Lower lobe of right lung (tissue), 2 donors: ENCODE measurements around the gene MAPRE2. TPM values are rescaled to one million over a fixed set of nuclear protein-coding genes. Genes with fewer than 3 reads are reported as not detected.

Experiments
- ATAC-seq, 2 donors: fragments of 200-7000 bp; cut with Tn5 transposase; one replicate each; pipeline ENCODE4 v1.9.1; 2020 to 2022; ENCODE audit warnings: mild to moderate bottlenecking in 2 of 2, moderate library complexity in 2 of 2
- DNase-seq: peaks from one replicate; pipeline ENCODE4 v3.0.0-alpha.2; 2020
- H3K27ac ChIP-seq: fragments of 200-600 bp; one replicate; pipeline ENCODE4 v1.8.0; 2022
- H3K27me3 ChIP-seq: fragments of 200-600 bp; one replicate; pipeline ENCODE4 v1.8.0; 2022; ENCODE audit warnings: low read depth
- H3K36me3 ChIP-seq: fragments of 200-600 bp; one replicate; pipeline ENCODE4 v1.8.0; 2022; ENCODE audit warnings: mild to moderate bottlenecking
- H3K4me1 ChIP-seq: fragments of 200-600 bp; one replicate; pipeline ENCODE4 v1.8.0; 2022
- H3K4me3 ChIP-seq: fragments of 200-600 bp; one replicate; pipeline ENCODE4 v1.8.0; 2022; ENCODE audit warnings: mild to moderate bottlenecking
- H3K9me3 ChIP-seq: fragments of 200-600 bp; one replicate; pipeline ENCODE4 v1.8.0; 2022
- CTCF ChIP-seq: fragments of 200-600 bp; IDR thresholded peaks from one replicate; pipeline ENCODE4 v1.8.0; 2022; ENCODE audit warnings: antibody characterized with exemption, mild to moderate bottlenecking
- intact Hi-C: fragments of 100-400 bp; cut with DNase I; formaldehyde crosslinking; loops from one replicate; pipeline ENCODE4 v1.11.0; 2022
- total RNA-seq: library from RNA; stranded (reverse); fragmentation: NEBNext Ultra II Directional; extraction: Animal tissue kit (Norgen Biotek cat#: 25700); gene quantifications from one replicate; pipeline ENCODE4 v1.2.1, GENCODE V29; 2021
- donor health status: DM: no; HTN: yes; CAD: no; lungs with severe emphysema.

The MAPRE2 gene
- total RNA-seq, 1 donor from 2014 or later = 33.8 TPM

- H3K27ac ChIP-seq = no peak overlapping the region
- DNase-seq (no peak), ATAC-seq (no peak)
- no peak for TF ChIP-seq CTCF
- peaks cover 7% of the 10 kb centered on the region for H3K9me3 ChIP-seq
- H3K4me1 ChIP-seq = no peaks in the 10 kb centered on the region
- H3K27me3 ChIP-seq = no peaks in the 10 kb centered on the region
- H3K4me3 ChIP-seq = no peak overlapping the region
- intact Hi-C loops = no loop called here
- H3K36me3 ChIP-seq = no peaks in the 10 kb centered on the region
Observed at GRCh38 chr18:35174745-35175144, 133.5 kb downstream of the MAPRE2 start.

GRCh38 chr18:35176925-35177324, 135.7 kb downstream of the MAPRE2 start:
- intact Hi-C loops = no loop called here
- Histone ChIP-seq H3K36me3 (no peaks in the 10 kb centered on the region), H3K4me1 (no peaks in the 10 kb centered on the region), H3K4me3 (no peak overlapping the region), H3K27me3 (no peaks in the 10 kb centered on the region), H3K27ac (no peak overlapping the region), H3K9me3 (peaks cover 7% of the 10 kb centered on the region)
- DNase-seq (no peak), ATAC-seq (no peak)
- no peak for TF ChIP-seq CTCF

- Histone ChIP-seq H3K27ac (no peak overlapping the region), H3K9me3 (peaks cover 7% of the 10 kb centered on the region), H3K36me3 (no peaks in the 10 kb centered on the region), H3K4me3 (no peak overlapping the region), H3K4me1 (no peaks in the 10 kb centered on the region), H3K27me3 (no peaks in the 10 kb centered on the region)
- intact Hi-C loops = no loop called here
- TF ChIP-seq CTCF = no peak
- DNase-seq = no peak
- peak in 1 of 2 donors; percentile 7 for ATAC-seq
Observed at GRCh38 chr18:35178260-35178659, 137.0 kb downstream of the MAPRE2 start.

- TF ChIP-seq CTCF = no peak
- Histone ChIP-seq H3K27ac (no peak overlapping the region), H3K9me3 (peaks cover 7% of the 10 kb centered on the region), H3K27me3 (no peaks in the 10 kb centered on the region), H3K36me3 (no peaks in the 10 kb centered on the region), H3K4me3 (no peak overlapping the region), H3K4me1 (no peaks in the 10 kb centered on the region)
- DNase-seq = no peak
- intact Hi-C loops = no loop called here
- ATAC-seq = no peak
Observed at GRCh38 chr18:35179906-35180305, 138.7 kb downstream of the MAPRE2 start.

GRCh38 chr18:35180455-35180854, 139.2 kb downstream of the MAPRE2 start:
- TF ChIP-seq CTCF = no peak
- Histone ChIP-seq H3K36me3 (no peaks in the 10 kb centered on the region), H3K4me1 (no peaks in the 10 kb centered on the region), H3K27me3 (no peaks in the 10 kb centered on the region), H3K9me3 (peaks cover 7% of the 10 kb centered on the region), H3K4me3 (no peak overlapping the region), H3K27ac (no peak overlapping the region)
- intact Hi-C loops = no loop called here
- DNase-seq (no peak), ATAC-seq (no peak)

GRCh38 chr18:35182151-35182550, 140.9 kb downstream of the MAPRE2 start:
- Histone ChIP-seq H3K4me1 (no peaks in the 10 kb centered on the region), H3K9me3 (no peaks in the 10 kb centered on the region), H3K4me3 (no peak overlapping the region), H3K36me3 (no peaks in the 10 kb centered on the region), H3K27ac (no peak overlapping the region), H3K27me3 (no peaks in the 10 kb centered on the region)
- TF ChIP-seq CTCF = no peak
- no peak for DNase-seq
- ATAC-seq = no peak
- intact Hi-C loops = no loop called here
